Astrocyte (in vitro differentiated cells and primary cell): ENCODE measurements around the gene MGAT3. TPM values are rescaled to one million over a fixed set of nuclear protein-coding genes. Genes with fewer than 3 reads are reported as not detected.
A peak's percentile ranks its signal among the peaks of the same experiment; 100 is the strongest.

ENCODE experiments used
- DNase-seq: peaks from one replicate; pipeline ENCODE4 v3.0.0-alpha.2; 2010; ENCODE audit warnings: low read depth
- FAIRE-seq: peaks from 2 replicates; lab custom pipeline; 2011; peaks lifted over from hg19 to GRCh38; lab: Jason Lieb, UNC
- H2AFZ ChIP-seq: 2 replicates; pipeline ENCODE4 v1.6.0; 2012; ENCODE audit warnings: low read depth, low read length, inconsistent platforms
- H3K27ac ChIP-seq: 2 replicates; pipeline ENCODE4 v1.5.1; 2011; ENCODE audit warnings: low read depth, low read length, inconsistent platforms
- H3K27me3 ChIP-seq: 2 replicates; pipeline ENCODE4 v1.6.0; 2011; ENCODE audit warnings: low read length, inconsistent platforms; ENCODE audit not compliant: insufficient read depth
- H3K36me3 ChIP-seq: 2 replicates; pipeline ENCODE4 v1.5.1; 2011; ENCODE audit warnings: low read length, inconsistent platforms; ENCODE audit not compliant: insufficient read depth
- H3K4me1 ChIP-seq: 2 replicates; pipeline ENCODE4 v1.5.1; 2011; ENCODE audit warnings: low read length, inconsistent platforms; ENCODE audit not compliant: insufficient read depth
- H3K4me2 ChIP-seq: 2 replicates; pipeline ENCODE4 v1.6.0; 2012; ENCODE audit warnings: low read length, inconsistent platforms
- H3K4me3 ChIP-seq: 2 replicates; pipeline ENCODE4 v1.5.1; 2011; ENCODE audit warnings: low read depth, mild to moderate bottlenecking, low read length, inconsistent platforms; ENCODE audit not compliant: insufficient read depth
- H3K79me2 ChIP-seq: 2 replicates; pipeline ENCODE4 v1.6.0; 2012; ENCODE audit warnings: mild to moderate bottlenecking, low read length, inconsistent platforms; ENCODE audit not compliant: insufficient read depth
- H3K9ac ChIP-seq: 2 replicates; pipeline ENCODE4 v1.6.0; 2012; ENCODE audit warnings: mild to moderate bottlenecking, low read length, inconsistent platforms
- H3K9me3 ChIP-seq: 2 replicates; pipeline ENCODE4 v1.5.1; 2012; ENCODE audit warnings: low read depth, mild to moderate bottlenecking, low read length, inconsistent platforms; ENCODE audit not compliant: insufficient read depth
- H4K20me1 ChIP-seq: 2 replicates; pipeline ENCODE4 v1.6.0; 2012; ENCODE audit warnings: low read length, inconsistent platforms; ENCODE audit not compliant: insufficient read depth
- H3K27ac Mint-ChIP-seq: one replicate; pipeline ENCODE4 v1.8.0; 2021; ENCODE audit warnings: mild to moderate bottlenecking, mixed read lengths; ENCODE audit not compliant: unreplicated experiment
- H3K27me3 Mint-ChIP-seq: one replicate; pipeline ENCODE4 v1.8.0; 2021; ENCODE audit warnings: low read depth, mixed read lengths; ENCODE audit not compliant: unreplicated experiment
- H3K36me3 Mint-ChIP-seq: one replicate; pipeline ENCODE4 v1.8.0; 2021; ENCODE audit warnings: low read depth, mixed read lengths; ENCODE audit not compliant: unreplicated experiment
- H3K4me1 Mint-ChIP-seq: one replicate; pipeline ENCODE4 v1.8.0; 2021; ENCODE audit warnings: low read depth, mixed read lengths; ENCODE audit not compliant: unreplicated experiment
- H3K4me3 Mint-ChIP-seq: one replicate; pipeline ENCODE4 v1.8.0; 2021; ENCODE audit warnings: mild to moderate bottlenecking, moderate library complexity, mixed read lengths; ENCODE audit not compliant: unreplicated experiment
- H3K9me3 Mint-ChIP-seq: one replicate; pipeline ENCODE4 v1.8.0; 2021; ENCODE audit warnings: mild to moderate bottlenecking, mixed read lengths; ENCODE audit not compliant: unreplicated experiment
- CTCF ChIP-seq: IDR thresholded peaks from 2 replicates; pipeline ENCODE4 v1.5.1; 2011; ENCODE audit warnings: low read depth, mild to moderate bottlenecking, inconsistent platforms, low read length, moderate library complexity; ENCODE audit not compliant: insufficient read depth
- EZH2 ChIP-seq: IDR thresholded peaks from 2 replicates; pipeline ENCODE4 v1.6.1; 2012; ENCODE audit warnings: mild to moderate bottlenecking, low read length, inconsistent platforms; ENCODE audit not compliant: insufficient read depth
- total RNA-seq: library from RNA; stranded (reverse); gene quantifications from 2 replicates; pipeline ENCODE4 v1.2.1, GENCODE V29; 2021

The MGAT3 gene
- total RNA-seq, 1 donor from 2014 or later = 7.9 TPM

GRCh38 chr22:39469681-39470450, 13.1 kb downstream of the MGAT3 start:
- Histone ChIP-seq H3K4me1 (peaks cover 20% of the 10 kb centered on the region), H3K9ac (no peak overlapping the region), H3K27ac (no peak overlapping the region), H3K4me3 (no peak overlapping the region), H3K36me3 (no peaks in the 10 kb centered on the region), H4K20me1 (no peaks in the 10 kb centered on the region), H3K4me2 (no peak overlapping the region), H3K9me3 (no peaks in the 10 kb centered on the region), H2AFZ (no peak overlapping the region), H3K79me2 (no peaks in the 10 kb centered on the region), H3K27me3 (peaks cover 2% of the 10 kb centered on the region)
- no peaks in the 10 kb centered on the region for H3K9me3 Mint-ChIP-seq
- peaks cover 41% of the 10 kb centered on the region for H3K4me1 Mint-ChIP-seq
- peak overlapping the region; percentile 85 for H3K27ac Mint-ChIP-seq
- H3K4me3 Mint-ChIP-seq = no peak overlapping the region
- FAIRE-seq (no peak), DNase-seq (no peak)
- H3K27me3 Mint-ChIP-seq = peaks cover 5% of the 10 kb centered on the region
- no peaks in the 10 kb centered on the region for H3K36me3 Mint-ChIP-seq
- TF ChIP-seq EZH2 = no peak

- no peaks in the 10 kb centered on the region for H3K36me3 Mint-ChIP-seq
- Histone ChIP-seq H3K9me3 (no peaks in the 10 kb centered on the region), H3K9ac (no peak overlapping the region), H3K27me3 (peaks cover 2% of the 10 kb centered on the region), H3K4me2 (no peak overlapping the region), H3K79me2 (no peaks in the 10 kb centered on the region), H2AFZ (no peak overlapping the region), H4K20me1 (no peaks in the 10 kb centered on the region), H3K4me1 (peaks cover 20% of the 10 kb centered on the region), H3K4me3 (no peak overlapping the region), H3K27ac (no peak overlapping the region), H3K36me3 (no peaks in the 10 kb centered on the region)
- H3K4me1 Mint-ChIP-seq = peaks cover 42% of the 10 kb centered on the region
- FAIRE-seq (no peak), DNase-seq (no peak)
- no peak overlapping the region for H3K4me3 Mint-ChIP-seq
- TF ChIP-seq CTCF (no peak), EZH2 (no peak)
- H3K27me3 Mint-ChIP-seq = peaks cover 5% of the 10 kb centered on the region
- H3K27ac Mint-ChIP-seq = peak overlapping the region; percentile 85
- no peaks in the 10 kb centered on the region for H3K9me3 Mint-ChIP-seq
Observed at GRCh38 chr22:39470451-39471291, 13.9 kb downstream of the MGAT3 start.

DNA sequence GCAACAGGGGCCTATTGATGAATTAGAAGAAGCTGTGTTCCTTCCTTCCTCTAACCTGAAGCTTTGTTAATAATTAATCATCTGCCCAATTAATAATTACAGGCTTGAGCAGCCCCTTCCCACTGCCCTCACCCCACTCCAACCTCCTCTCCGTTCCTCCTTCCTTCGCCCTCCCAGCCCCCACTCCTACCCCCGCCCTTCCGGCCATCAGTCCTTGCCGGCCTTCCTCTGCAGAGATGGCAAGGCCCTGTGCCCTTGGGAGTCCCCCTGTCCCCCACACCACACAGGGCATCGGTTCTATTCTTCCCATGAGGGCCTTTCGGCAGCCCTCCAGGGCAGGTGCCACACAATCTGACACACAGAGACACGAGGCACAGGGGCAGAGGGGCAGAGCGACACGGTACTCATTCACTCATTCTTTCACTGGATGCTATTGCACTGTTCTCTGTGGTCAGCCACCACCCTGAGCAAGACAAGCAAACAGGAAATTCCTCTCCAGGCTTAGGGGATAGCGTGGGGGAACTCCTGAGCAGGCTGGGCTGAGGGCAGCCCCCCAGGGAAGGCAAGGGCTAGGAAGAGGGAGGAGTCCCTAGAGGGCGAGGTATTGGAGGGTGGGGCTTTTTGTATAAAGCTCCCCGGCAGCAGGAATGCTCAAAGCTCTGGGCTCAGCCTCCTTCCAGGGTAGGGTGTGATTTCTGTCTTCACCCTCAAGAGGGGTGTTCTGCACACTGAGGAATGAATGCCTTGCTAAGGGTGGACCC, 14.7 kb downstream of the MGAT3 start:
- no peaks in the 10 kb centered on the region for H3K9me3 ChIP-seq
- peak overlapping the region; percentile 64 for H3K4me2 ChIP-seq
- H2AFZ ChIP-seq = peak overlapping the region; percentile 68
- Mint-ChIP-seq H3K27me3 (peaks cover 5% of the 10 kb centered on the region), H3K36me3 (no peaks in the 10 kb centered on the region), H3K4me3 (peak overlapping the region; percentile 3), H3K27ac (peak overlapping the region; percentile 85), H3K4me1 (peaks cover 45% of the 10 kb centered on the region), H3K9me3 (no peaks in the 10 kb centered on the region)
- no peak overlapping the region for H3K4me3 ChIP-seq
- H3K36me3 ChIP-seq = no peaks in the 10 kb centered on the region
- TF ChIP-seq CTCF (no peak), EZH2 (no peak)
- no peak for FAIRE-seq
- H3K4me1 ChIP-seq = peaks cover 20% of the 10 kb centered on the region
- H3K27me3 ChIP-seq = peaks cover 2% of the 10 kb centered on the region
- H3K79me2 ChIP-seq = no peaks in the 10 kb centered on the region
- no peaks in the 10 kb centered on the region for H4K20me1 ChIP-seq
- H3K27ac ChIP-seq = no peak overlapping the region
- DNase-seq = peak; percentile 21
- H3K9ac ChIP-seq = no peak overlapping the region
